ENCODE data around the gene GTPBP6. TPM values are rescaled to one million over a fixed set of nuclear protein-coding genes. Genes with fewer than 3 reads are reported as not detected.
"Not testable (repeated sequence)": the region's sequence is repeated elsewhere in the genome, so short reads cannot be mapped to it uniquely, and the experiment has no call there.

The GTPBP6 gene
- total RNA-seq, 1 experiment from 2014 or later = 41.6 TPM

DNA sequence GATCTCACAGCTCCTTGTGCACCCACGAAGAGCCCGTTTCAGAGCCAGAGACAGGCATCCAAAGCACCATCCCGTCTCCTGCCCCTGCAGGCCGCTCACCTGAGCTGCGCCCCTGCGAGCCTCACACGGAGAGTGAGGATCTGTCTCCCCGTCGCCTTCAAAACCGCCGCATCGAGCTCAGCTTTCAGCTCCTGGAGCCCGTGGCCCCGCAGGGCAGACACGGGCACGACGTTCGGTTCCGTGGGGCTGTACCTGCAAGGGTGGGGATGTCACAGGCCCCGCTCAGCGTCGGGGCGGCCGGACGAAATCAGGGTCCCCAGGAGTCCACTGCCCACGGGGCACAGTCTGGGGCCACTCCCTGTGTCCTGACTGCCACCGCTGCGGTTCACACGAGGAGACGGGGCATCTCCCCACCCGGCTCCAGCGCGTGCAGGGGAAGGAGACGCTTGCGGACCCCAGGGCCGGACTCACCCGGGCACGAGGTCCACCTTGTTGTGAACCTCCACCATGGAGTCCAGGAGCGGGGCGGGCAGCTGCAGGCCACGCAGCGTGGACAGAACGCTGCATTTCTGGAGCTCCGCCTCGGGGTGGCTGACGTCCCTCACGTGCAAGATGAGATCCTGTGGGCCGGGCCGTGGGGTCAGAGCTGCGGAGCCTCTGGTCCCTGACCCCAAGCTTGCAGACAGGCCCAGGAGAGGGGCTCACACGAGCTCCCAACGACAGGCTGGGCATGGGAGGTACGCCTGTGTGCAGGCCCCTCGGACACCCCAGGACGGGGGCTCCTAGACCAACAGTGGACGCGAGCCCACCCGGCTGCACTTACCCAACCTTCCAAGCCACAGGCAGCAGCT, 11.1 kb downstream of the GTPBP6 start:
- TF ChIP-seq YY1 (IDR thresholded peaks at IDR 0.05; ENCODE audit: extremely low read depth, insufficient replicate concordance, low read depth, low read length) = no peak
- TF ChIP-seq SIN3A (IDR thresholded peaks at IDR 0.05; ENCODE audit: low read depth) = no peak
- no peak for TF ChIP-seq ELF1 (IDR thresholded peaks at IDR 0.05; ENCODE audit: borderline replicate concordance, low read depth)
- no peak for TF ChIP-seq SP1 (IDR thresholded peaks at IDR 0.05; ENCODE audit: low read depth)
- TF ChIP-seq, protein P1, sequence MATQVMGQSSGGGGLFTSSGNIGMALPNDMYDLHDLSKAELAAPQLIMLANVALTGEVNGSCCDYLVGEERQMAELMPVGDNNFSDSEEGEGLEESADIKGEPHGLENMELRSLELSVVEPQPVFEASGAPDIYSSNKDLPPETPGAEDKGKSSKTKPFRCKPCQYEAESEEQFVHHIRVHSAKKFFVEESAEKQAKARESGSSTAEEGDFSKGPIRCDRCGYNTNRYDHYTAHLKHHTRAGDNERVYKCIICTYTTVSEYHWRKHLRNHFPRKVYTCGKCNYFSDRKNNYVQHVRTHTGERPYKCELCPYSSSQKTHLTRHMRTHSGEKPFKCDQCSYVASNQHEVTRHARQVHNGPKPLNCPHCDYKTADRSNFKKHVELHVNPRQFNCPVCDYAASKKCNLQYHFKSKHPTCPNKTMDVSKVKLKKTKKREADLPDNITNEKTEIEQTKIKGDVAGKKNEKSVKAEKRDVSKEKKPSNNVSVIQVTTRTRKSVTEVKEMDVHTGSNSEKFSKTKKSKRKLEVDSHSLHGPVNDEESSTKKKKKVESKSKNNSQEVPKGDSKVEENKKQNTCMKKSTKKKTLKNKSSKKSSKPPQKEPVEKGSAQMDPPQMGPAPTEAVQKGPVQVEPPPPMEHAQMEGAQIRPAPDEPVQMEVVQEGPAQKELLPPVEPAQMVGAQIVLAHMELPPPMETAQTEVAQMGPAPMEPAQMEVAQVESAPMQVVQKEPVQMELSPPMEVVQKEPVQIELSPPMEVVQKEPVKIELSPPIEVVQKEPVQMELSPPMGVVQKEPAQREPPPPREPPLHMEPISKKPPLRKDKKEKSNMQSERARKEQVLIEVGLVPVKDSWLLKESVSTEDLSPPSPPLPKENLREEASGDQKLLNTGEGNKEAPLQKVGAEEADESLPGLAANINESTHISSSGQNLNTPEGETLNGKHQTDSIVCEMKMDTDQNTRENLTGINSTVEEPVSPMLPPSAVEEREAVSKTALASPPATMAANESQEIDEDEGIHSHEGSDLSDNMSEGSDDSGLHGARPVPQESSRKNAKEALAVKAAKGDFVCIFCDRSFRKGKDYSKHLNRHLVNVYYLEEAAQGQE (IDR thresholded peaks at IDR 0.05; ENCODE audit: low read depth) = no peak
- TF ChIP-seq JUND (IDR thresholded peaks at IDR 0.05) = no peak
- TF ChIP-seq CEBPB (IDR thresholded peaks at IDR 0.05; ENCODE audit: low read depth) = no peak
- TF ChIP-seq ZBTB33 (IDR thresholded peaks at IDR 0.05; ENCODE audit: extremely low read depth, insufficient replicate concordance, low read length) = no peak
- no peak for TF ChIP-seq TCF7L2 (IDR thresholded peaks at IDR 0.05; ENCODE audit: borderline replicate concordance, extremely low read depth, insufficient read depth, insufficient read length)
- H3K27me3 ChIP-seq (ENCODE audit: insufficient read depth, low read length) = no peaks in the 10 kb centered on the region
- no peaks in the 10 kb centered on the region for H4K20me1 ChIP-seq (ENCODE audit: insufficient read depth)
- no peak overlapping the region for H3K9ac ChIP-seq (ENCODE audit: low read length)
- no peak overlapping the region for H2AFZ ChIP-seq (ENCODE audit: low read depth, low read length, poor library complexity, severe bottlenecking)
- POLR2A ChIA-PET = no interaction called here
- no peak overlapping the region for H3K4me3 ChIP-seq (replicated peaks in 1 of 2; ENCODE audit: low read depth in 1 of 2, low read length in 2 of 2)
- CTCF ChIA-PET = no interaction called here
- DNase-seq (ENCODE audit: low read depth, low spot score) = no peak
- peaks cover 0 to 14% of the 10 kb centered on the region in 2 experiments; a peak in 1 of 4 replicates for H3K36me3 ChIP-seq (ENCODE audit: control insufficient read depth in 1 of 2, insufficient read depth in 2 of 2, low read length in 2 of 2)
- no peaks in the 10 kb centered on the region for H3K9me2 ChIP-seq (ENCODE audit: insufficient read depth)
- no peak overlapping the region for H3K27ac ChIP-seq (ENCODE audit: low read depth, low read length)
- H3K9me3 ChIP-seq (ENCODE audit: control insufficient read depth in 1 of 2, insufficient read depth in 1 of 2, low read depth in 1 of 2, low read length in 2 of 2) = no peaks in the 10 kb centered on the region
- ATAC-seq = peak; percentile 27; the same call in 1 of the 2 replicates
- RAD21 ChIA-PET (ENCODE audit: low non-redundant PET in 1 of 2, low total read pairs in 2 of 2, uncharacterized antibody in 2 of 2, unreplicated experiment in 2 of 2) = no interaction called here
- no TSS peak for BruUV-seq (replicated peaks)
- no peaks in the 10 kb centered on the region for H3K4me1 ChIP-seq (ENCODE audit: control insufficient read depth in 1 of 2, insufficient read depth in 2 of 2, low read length in 2 of 2)
- intact Hi-C loops (cut with micrococcal nuclease) = no loop called here
- H3K4me2 ChIP-seq (ENCODE audit: low read length) = no peak overlapping the region
- no peaks in the 10 kb centered on the region for H3K79me2 ChIP-seq (ENCODE audit: insufficient read depth, low read length)

DNA sequence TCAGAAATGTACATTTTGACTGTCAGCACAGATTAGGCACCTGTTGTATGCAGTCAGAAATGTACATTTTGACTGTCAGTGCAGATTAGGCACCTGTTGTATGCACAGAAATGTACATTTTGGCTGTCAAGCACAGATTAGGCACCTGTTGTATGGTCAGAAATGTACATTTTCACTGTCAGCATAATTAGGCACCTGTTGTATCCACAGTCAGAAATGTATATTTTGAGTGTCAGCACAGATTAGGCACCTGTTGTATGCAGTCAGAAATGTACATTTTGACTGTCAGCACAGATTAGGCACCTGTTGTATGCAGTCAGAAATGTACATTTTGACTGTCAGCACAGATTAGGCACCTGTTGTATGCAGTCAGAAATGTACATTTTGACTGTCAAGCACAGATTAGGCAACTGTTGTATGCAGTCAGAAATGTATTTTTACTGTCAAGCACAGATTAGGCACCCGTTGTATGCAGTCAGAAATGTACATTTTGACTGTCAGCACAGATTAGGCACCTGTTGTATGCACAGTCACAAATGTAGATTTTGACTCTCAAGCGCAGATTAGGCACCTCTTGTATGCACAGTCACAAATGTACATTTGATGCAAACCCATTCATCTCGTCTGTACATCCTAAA, 11.9 kb downstream of the GTPBP6 start:
- H3K4me1 ChIP-seq (ENCODE audit: control insufficient read depth in 1 of 2, insufficient read depth in 2 of 2, low read length in 2 of 2); H3K9me2 ChIP-seq (ENCODE audit: insufficient read depth); H3K27ac ChIP-seq (ENCODE audit: low read depth, low read length); H3K9me3 ChIP-seq (ENCODE audit: control insufficient read depth in 1 of 2, insufficient read depth in 1 of 2, low read depth in 1 of 2, low read length in 2 of 2); POLR2A ChIA-PET; RAD21 ChIA-PET (ENCODE audit: low non-redundant PET in 1 of 2, low total read pairs in 2 of 2, uncharacterized antibody in 2 of 2, unreplicated experiment in 2 of 2); H4K20me1 ChIP-seq (ENCODE audit: insufficient read depth); H3K79me2 ChIP-seq (ENCODE audit: insufficient read depth, low read length); H3K9ac ChIP-seq (ENCODE audit: low read length); H3K4me3 ChIP-seq (replicated peaks in 1 of 2; ENCODE audit: low read depth in 1 of 2, low read length in 2 of 2); H3K27me3 ChIP-seq (ENCODE audit: insufficient read depth, low read length); H3K4me2 ChIP-seq (ENCODE audit: low read length); H2AFZ ChIP-seq (ENCODE audit: low read depth, low read length, poor library complexity, severe bottlenecking); H3K36me3 ChIP-seq (ENCODE audit: control insufficient read depth in 1 of 2, insufficient read depth in 2 of 2, low read length in 2 of 2); CTCF ChIA-PET; BruUV-seq (replicated peaks); intact Hi-C loops (cut with micrococcal nuclease); DNase-seq (ENCODE audit: low read depth, low spot score); ATAC-seq: not testable (repeated sequence)

Measured in HCT116 (cell line).